Type B pancreatic cell (in vitro differentiated cells): ENCODE results near the gene PLA2G4E. TPM values are rescaled to one million over a fixed set of nuclear protein-coding genes. Genes with fewer than 3 reads are reported as not detected.

Experiments used
- DNase-seq: peaks from one replicate; pipeline ENCODE4 v3.0.0; 2021; ENCODE audit warnings: mixed read lengths; ENCODE audit not compliant: unreplicated experiment; ENCODE audit errors: extremely low spot score
- H3K27ac Mint-ChIP-seq: 2 replicates; pipeline ENCODE4 v1.8.0; 2021; ENCODE audit warnings: mild to moderate bottlenecking, mixed read lengths
- H3K27me3 Mint-ChIP-seq: 2 replicates; pipeline ENCODE4 v1.8.0; 2021; ENCODE audit warnings: mixed read lengths
- H3K36me3 Mint-ChIP-seq: 2 replicates; pipeline ENCODE4 v1.8.0; 2021; ENCODE audit warnings: mixed read lengths
- H3K4me1 Mint-ChIP-seq: one replicate; pipeline ENCODE4 v1.8.0; 2021; ENCODE audit warnings: mixed read lengths; ENCODE audit not compliant: unreplicated experiment
- H3K4me3 Mint-ChIP-seq: 2 replicates; pipeline ENCODE4 v1.8.0; 2021; ENCODE audit warnings: mild to moderate bottlenecking, mixed read lengths
- H3K9me3 Mint-ChIP-seq: 2 replicates; pipeline ENCODE4 v1.8.0; 2021; ENCODE audit warnings: mixed read lengths
- CTCF ChIP-seq: fragments of 200-600 bp; sonication (generic); conservative IDR thresholded peaks from 2 replicates; pipeline ENCODE4 v1.5.0; 2021; ENCODE audit warnings: antibody characterized with exemption, mild to moderate bottlenecking
- total RNA-seq: library from RNA; stranded (reverse); gene quantifications from 2 replicates; pipeline ENCODE4 v1.2.1, GENCODE V29; 2021; ENCODE audit warnings: low replicate concordance

Gene PLA2G4E
- total RNA-seq, 1 donor from 2014 or later: not detected

- H3K4me3 Mint-ChIP-seq: no peak overlapping the region
- no peak overlapping the region for H3K27ac Mint-ChIP-seq
- no peaks in the 10 kb centered on the region for H3K36me3 Mint-ChIP-seq
- TF ChIP-seq CTCF: no peak
- H3K4me1 Mint-ChIP-seq: peaks cover 6% of the 10 kb centered on the region
- no peaks in the 10 kb centered on the region for H3K9me3 Mint-ChIP-seq
- H3K27me3 Mint-ChIP-seq: peaks cover 13% of the 10 kb centered on the region
- DNase-seq: no peak
These were observed 6.4 kb downstream of the PLA2G4E start for GRCh38 chr15:42014406-42014805.

- H3K27me3 Mint-ChIP-seq: peaks cover 13% of the 10 kb centered on the region
- no peak for DNase-seq
- H3K4me1 Mint-ChIP-seq: peaks cover 6% of the 10 kb centered on the region
- no peak overlapping the region for H3K4me3 Mint-ChIP-seq
- no peak overlapping the region for H3K27ac Mint-ChIP-seq
- no peaks in the 10 kb centered on the region for H3K9me3 Mint-ChIP-seq
- H3K36me3 Mint-ChIP-seq: no peaks in the 10 kb centered on the region
- no peak for TF ChIP-seq CTCF
These were observed 7.8 kb downstream of the PLA2G4E start for GRCh38 chr15:42012928-42013482.

- Mint-ChIP-seq H3K27me3 (peaks cover 10% of the 10 kb centered on the region), H3K36me3 (no peaks in the 10 kb centered on the region), H3K27ac (peak overlapping the region; percentile 47), H3K9me3 (no peaks in the 10 kb centered on the region), H3K4me3 (no peak overlapping the region), H3K4me1 (peaks cover 6% of the 10 kb centered on the region)
- DNase-seq: no peak
- no peak for TF ChIP-seq CTCF
These were observed 8.6 kb downstream of the PLA2G4E start for GRCh38 chr15:42012241-42012640.

- peaks cover 12% of the 10 kb centered on the region for H3K27me3 Mint-ChIP-seq
- H3K4me1 Mint-ChIP-seq: peaks cover 6% of the 10 kb centered on the region
- H3K36me3 Mint-ChIP-seq: no peaks in the 10 kb centered on the region
- DNase-seq: no peak
- no peak overlapping the region for H3K4me3 Mint-ChIP-seq
- TF ChIP-seq CTCF: no peak
- H3K27ac Mint-ChIP-seq: peak overlapping the region; percentile 54
- no peaks in the 10 kb centered on the region for H3K9me3 Mint-ChIP-seq
These were observed 9.8 kb downstream of the PLA2G4E start for GRCh38 chr15:42011074-42011473.

- H3K27me3 Mint-ChIP-seq: peaks cover 12% of the 10 kb centered on the region
These were observed 10.4 kb downstream of the PLA2G4E start for GRCh38 chr15:42010434-42010833.

More at GRCh38 chr15:42010434-42010833, 10.4 kb downstream of the PLA2G4E start:
- Mint-ChIP-seq H3K27ac (peak overlapping the region; percentile 54), H3K9me3 (no peaks in the 10 kb centered on the region), H3K4me1 (peaks cover 6% of the 10 kb centered on the region), H3K4me3 (no peak overlapping the region), H3K36me3 (no peaks in the 10 kb centered on the region)
- no peak for TF ChIP-seq CTCF
- no peak for DNase-seq
